Cardiac septum (tissue), 1 donor: ENCODE data around the gene KIF11. TPM values are rescaled to one million over a fixed set of nuclear protein-coding genes. Genes with fewer than 3 reads are reported as not detected.

Experiments used
- DNase-seq: peaks from one replicate; pipeline ENCODE4 v3.0.0-alpha.2; 2020; ENCODE audit warnings: low spot score
- intact Hi-C: fragments of 100-400 bp; cut with DNase I; formaldehyde crosslinking; loops from one replicate; pipeline ENCODE4 v1.14.0; 2022
- total RNA-seq: library from RNA; stranded (reverse); fragmentation: NEBNext Ultra II Directional; extraction: Animal tissue kit (Norgen Biotek cat#: 25700); gene quantifications from one replicate; pipeline ENCODE4 v1.2.1, GENCODE V29; 2021
- donor health status: DM: no; HTN: no; CAD: no.

The KIF11 gene
- total RNA-seq, 1 donor from 2014 or later = 0.59 TPM

- intact Hi-C loops = no loop called here
- DNase-seq = no peak
Measured at GRCh38 chr10:92662848-92663247, 69.9 kb downstream of the KIF11 start.

GRCh38 chr10:92664322-92664721, 71.4 kb downstream of the KIF11 start:
- intact Hi-C loops = no loop called here
- DNase-seq = no peak

GRCh38 chr10:92667078-92667477, 74.1 kb downstream of the KIF11 start:
- no peak for DNase-seq
- intact Hi-C loops = no loop called here

GRCh38 chr10:92677708-92678107, 84.8 kb downstream of the KIF11 start:
- intact Hi-C loops = no loop called here
- DNase-seq = no peak

- intact Hi-C loops = no loop called here
- DNase-seq = no peak
Measured at GRCh38 chr10:92678206-92678605, 85.3 kb downstream of the KIF11 start.

GRCh38 chr10:92681306-92681834, 88.4 kb downstream of the KIF11 start:
- DNase-seq = no peak
- intact Hi-C loops = no loop called here

- DNase-seq = no peak
- intact Hi-C loops = loop anchor here (5.0 kb wide), 1 partner anchor 96 kb away; the partner anchor contains the start of gene KIF11
Measured at GRCh38 chr10:92688573-92688926, 95.6 kb downstream of the KIF11 start.

- peak; percentile 79 for DNase-seq
- intact Hi-C loops = loop anchor here (5.0 kb wide), 1 partner anchor 97 kb away; the partner anchor contains the start of gene KIF11
Measured at GRCh38 chr10:92688927-92689662, 96.2 kb downstream of the KIF11 start.

GRCh38 chr10:92689663-92690210, 96.8 kb downstream of the KIF11 start, which contains the start of gene HHEX:
Gene HHEX, plus strand, starts transcription at chr10:92689955. Its CDS starts 32 bp downstream, at chr10:92689987.
- peak; percentile 85 for DNase-seq
- intact Hi-C loops = loop anchor here (2.0 to 5.0 kb wide), 3 partner anchors 67 to 133 kb away; partner anchors contain the start of gene KIF11

- peak; percentile 90 for DNase-seq
- intact Hi-C loops = loop anchor here (2.0 to 5.0 kb wide), 2 partner anchors 66 to 132 kb away; no protein-coding TSS in a partner anchor
Measured at GRCh38 chr10:92690211-92690914, 97.4 kb downstream of the KIF11 start.

- DNase-seq = no peak
- intact Hi-C loops = loop anchor here (2.0 to 5.0 kb wide), 2 partner anchors 66 to 131 kb away; no protein-coding TSS in a partner anchor
Measured at GRCh38 chr10:92690915-92691590, 98.1 kb downstream of the KIF11 start.

GRCh38 chr10:92691591-92692079, 98.7 kb downstream of the KIF11 start:
- intact Hi-C loops = loop anchor here (2.0 to 5.0 kb wide), 2 partner anchors 65 to 131 kb away; no protein-coding TSS in a partner anchor

GRCh38 chr10:92692080-92692671, 99.2 kb downstream of the KIF11 start:
- no peak for DNase-seq

More at GRCh38 chr10:92691591-92692079, 98.7 kb downstream of the KIF11 start:
- peak; percentile 83 for DNase-seq

GRCh38 chr10:92692697-92693533, 100.0 kb downstream of the KIF11 start:
- intact Hi-C loops = loop anchor here (5.0 kb wide), 1 partner anchor 129 kb away; no protein-coding TSS in a partner anchor
- no peak for DNase-seq

More at GRCh38 chr10:92692080-92692671, 99.2 kb downstream of the KIF11 start:
- intact Hi-C loops = loop anchor here (5.0 kb wide), 1 partner anchor 130 kb away; no protein-coding TSS in a partner anchor

GRCh38 chr10:92693534-92693893, 100.6 kb downstream of the KIF11 start:
- intact Hi-C loops = loop anchor here (5.0 kb wide), 1 partner anchor 129 kb away; no protein-coding TSS in a partner anchor
- DNase-seq = no peak

- DNase-seq = no peak
- intact Hi-C loops = no loop called here
Measured at GRCh38 chr10:92695679-92696605, 103.0 kb downstream of the KIF11 start.
